Neutrophil (primary cell): ENCODE measurements around the gene ACYP2.

Experiments used
- H3K27ac ChIP-seq: fragments of 200-600 bp; sonication (generic); 2 replicates; pipeline ENCODE4 v1.5.1; 2016; ENCODE audit warnings: mild to moderate bottlenecking, moderate library complexity
- H3K27me3 ChIP-seq: fragments of 200-600 bp; sonication (generic); 2 replicates; pipeline ENCODE4 v1.6.0; 2016; ENCODE audit warnings: mild to moderate bottlenecking
- H3K36me3 ChIP-seq: fragments of 200-600 bp; sonication (generic); 2 replicates; pipeline ENCODE4 v1.5.1; 2017
- H3K4me1 ChIP-seq, 2 experiments: fragments of 200-600 bp in 1 of 2; sonication (generic) in 1 of 2; 1 replicate in 1 of 2; 2 replicates in 1 of 2; pipeline versions ENCODE4 v1.5.1 to v1.6.1; 2013 to 2016; ENCODE audit warnings: low read depth in 1 of 2, low read length in 1 of 2, mild to moderate bottlenecking in 1 of 2, moderate library complexity in 1 of 2; ENCODE audit not compliant: control insufficient read depth in 1 of 2, insufficient read depth in 1 of 2
- H3K4me3 ChIP-seq, 2 experiments: fragments of 200-600 bp in 1 of 2; sonication (generic) in 1 of 2; 1 replicate in 1 of 2; 2 replicates in 1 of 2; pipeline ENCODE4 v1.5.1; 2013 to 2016; ENCODE audit warnings: low read depth in 1 of 2, low read length in 1 of 2, mild to moderate bottlenecking in 1 of 2, moderate library complexity in 1 of 2
- H3K9me3 ChIP-seq: fragments of 200-600 bp; sonication (generic); 2 replicates; pipeline ENCODE4 v1.5.1; 2016
- TF ChIP-seq, protein P1 (sequence below): fragments of 200-600 bp; sonication (generic); IDR thresholded peaks from 2 replicates; pipeline ENCODE4 v1.5.1; 2016; ENCODE audit warnings: antibody characterized with exemption

Gene ACYP2

GRCh38 chr2:54189539-54189938 is 74.1 kb downstream of the ACYP2 start:
- TF ChIP-seq, protein P1, sequence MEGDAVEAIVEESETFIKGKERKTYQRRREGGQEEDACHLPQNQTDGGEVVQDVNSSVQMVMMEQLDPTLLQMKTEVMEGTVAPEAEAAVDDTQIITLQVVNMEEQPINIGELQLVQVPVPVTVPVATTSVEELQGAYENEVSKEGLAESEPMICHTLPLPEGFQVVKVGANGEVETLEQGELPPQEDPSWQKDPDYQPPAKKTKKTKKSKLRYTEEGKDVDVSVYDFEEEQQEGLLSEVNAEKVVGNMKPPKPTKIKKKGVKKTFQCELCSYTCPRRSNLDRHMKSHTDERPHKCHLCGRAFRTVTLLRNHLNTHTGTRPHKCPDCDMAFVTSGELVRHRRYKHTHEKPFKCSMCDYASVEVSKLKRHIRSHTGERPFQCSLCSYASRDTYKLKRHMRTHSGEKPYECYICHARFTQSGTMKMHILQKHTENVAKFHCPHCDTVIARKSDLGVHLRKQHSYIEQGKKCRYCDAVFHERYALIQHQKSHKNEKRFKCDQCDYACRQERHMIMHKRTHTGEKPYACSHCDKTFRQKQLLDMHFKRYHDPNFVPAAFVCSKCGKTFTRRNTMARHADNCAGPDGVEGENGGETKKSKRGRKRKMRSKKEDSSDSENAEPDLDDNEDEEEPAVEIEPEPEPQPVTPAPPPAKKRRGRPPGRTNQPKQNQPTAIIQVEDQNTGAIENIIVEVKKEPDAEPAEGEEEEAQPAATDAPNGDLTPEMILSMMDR = no peak
- H3K9me3 ChIP-seq = no peaks in the 10 kb centered on the region
- no peaks in the 10 kb centered on the region for H3K27me3 ChIP-seq
- no peak overlapping the region for H3K27ac ChIP-seq
- no peaks in the 10 kb centered on the region for H3K4me1 ChIP-seq
- H3K4me3 ChIP-seq = no peak overlapping the region
- no peaks in the 10 kb centered on the region for H3K36me3 ChIP-seq

GRCh38 chr2:54191361-54192135 is 76.1 kb downstream of the ACYP2 start:
- no peaks in the 10 kb centered on the region for H3K36me3 ChIP-seq
- no peaks in the 10 kb centered on the region for H3K27me3 ChIP-seq
- no peak overlapping the region for H3K27ac ChIP-seq
- H3K4me1 ChIP-seq = no peaks in the 10 kb centered on the region
- H3K9me3 ChIP-seq = no peaks in the 10 kb centered on the region
- TF ChIP-seq, protein P1 = no peak
- no peak overlapping the region for H3K4me3 ChIP-seq

DNA sequence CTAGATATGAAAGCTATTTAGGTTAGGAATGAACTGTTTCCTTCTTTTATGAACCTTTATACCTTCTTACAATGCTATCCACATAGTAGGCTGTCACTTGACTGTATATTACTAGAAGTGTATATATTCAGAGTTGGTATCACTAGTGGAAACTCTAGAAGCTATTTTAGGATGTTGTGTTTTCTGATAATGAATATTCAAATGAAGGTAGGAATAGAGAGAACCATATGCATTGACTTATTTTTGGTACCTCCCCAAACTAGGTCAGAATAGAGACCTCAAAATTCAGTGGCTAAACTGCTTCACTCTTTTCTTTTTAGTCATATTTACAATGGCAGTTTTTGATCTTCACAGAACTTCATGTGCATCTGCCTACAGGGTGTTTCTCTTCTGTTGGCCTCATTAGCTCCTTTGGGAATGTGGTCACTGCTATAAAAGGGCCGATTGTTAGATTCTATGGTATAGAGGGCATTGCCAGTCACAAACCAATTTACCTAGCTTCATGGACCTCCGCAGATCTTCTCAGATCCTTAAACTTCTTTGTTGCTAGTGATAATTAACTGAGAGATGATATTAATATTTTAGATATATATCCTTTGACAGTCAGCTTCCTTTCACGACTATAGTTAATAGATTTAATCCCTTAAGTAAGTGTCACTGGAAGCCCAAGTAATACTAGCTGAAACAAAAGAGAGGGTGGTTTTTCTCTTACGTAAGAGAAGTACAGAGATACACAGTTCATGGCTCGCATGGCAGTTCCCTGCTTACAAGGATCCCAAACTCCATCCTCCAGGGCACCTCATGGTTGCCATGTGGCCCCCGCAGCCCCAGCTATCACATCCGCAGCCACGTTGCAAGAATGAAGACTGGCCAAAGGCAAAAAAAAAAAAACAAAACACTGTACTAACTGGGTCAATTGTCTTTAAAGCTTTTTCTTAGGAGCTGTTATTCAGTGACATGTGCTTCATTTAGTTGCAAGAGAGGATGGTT is 79.6 kb downstream of the ACYP2 start:
- TF ChIP-seq, protein P1 = no peak
- H3K27ac ChIP-seq = no peak overlapping the region
- no peak overlapping the region for H3K4me3 ChIP-seq

DNA sequence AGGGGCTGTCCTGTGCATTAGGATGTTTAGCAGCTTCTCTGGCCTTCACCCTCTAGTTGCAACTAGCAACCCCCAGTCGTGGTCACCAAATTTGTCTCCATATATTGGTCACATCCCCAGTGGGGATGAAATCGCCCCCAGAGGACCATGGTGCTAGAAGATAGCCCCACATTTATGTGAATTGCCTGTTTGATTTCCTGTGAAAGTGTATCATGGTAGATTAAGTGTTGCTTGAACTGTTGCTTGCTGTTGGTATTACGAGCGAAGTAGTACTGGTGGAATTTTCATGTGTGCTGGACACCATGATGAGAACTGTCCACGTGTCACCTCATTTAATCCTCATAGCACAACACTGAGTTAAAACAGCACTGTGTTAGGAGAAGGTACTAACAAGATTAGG is 81.2 kb downstream of the ACYP2 start:
- no peaks in the 10 kb centered on the region for H3K4me1 ChIP-seq
- TF ChIP-seq, protein P1 = no peak
- no peak overlapping the region for H3K27ac ChIP-seq
- no peaks in the 10 kb centered on the region for H3K36me3 ChIP-seq
- H3K27me3 ChIP-seq = no peaks in the 10 kb centered on the region
- no peak overlapping the region for H3K4me3 ChIP-seq
- no peaks in the 10 kb centered on the region for H3K9me3 ChIP-seq

More for the DNA sequence above, 79.6 kb downstream of the ACYP2 start:
- Histone ChIP-seq H3K36me3 (no peaks in the 10 kb centered on the region), H3K4me1 (no peaks in the 10 kb centered on the region), H3K9me3 (no peaks in the 10 kb centered on the region), H3K27me3 (no peaks in the 10 kb centered on the region)

DNA sequence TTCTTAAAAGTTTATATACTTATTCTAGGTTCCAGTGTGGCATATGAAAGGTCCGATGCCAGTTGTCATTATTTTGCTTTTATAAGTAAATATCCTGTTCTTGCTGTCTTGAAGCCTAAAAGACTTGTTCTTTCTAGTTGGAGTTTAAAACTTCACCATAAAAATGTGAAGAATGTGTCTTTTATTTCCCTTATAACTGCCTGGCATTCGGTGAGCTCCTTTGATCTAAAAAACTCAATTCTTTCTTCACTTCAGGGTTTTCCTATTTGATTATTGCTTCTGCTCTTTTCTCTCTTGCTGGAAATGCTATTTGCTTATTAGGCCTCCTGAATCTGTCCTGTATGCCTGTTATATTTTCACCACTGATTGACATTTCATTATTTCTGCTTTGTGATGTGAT is 89.1 kb downstream of the ACYP2 start:
- Histone ChIP-seq H3K36me3 (no peaks in the 10 kb centered on the region), H3K4me3 (no peak overlapping the region), H3K9me3 (no peaks in the 10 kb centered on the region), H3K27ac (no peak overlapping the region), H3K4me1 (no peaks in the 10 kb centered on the region), H3K27me3 (no peaks in the 10 kb centered on the region)
- TF ChIP-seq, protein P1 = no peak
